ENCODE data around the gene GIGYF2.

Gene GIGYF2

DNA sequence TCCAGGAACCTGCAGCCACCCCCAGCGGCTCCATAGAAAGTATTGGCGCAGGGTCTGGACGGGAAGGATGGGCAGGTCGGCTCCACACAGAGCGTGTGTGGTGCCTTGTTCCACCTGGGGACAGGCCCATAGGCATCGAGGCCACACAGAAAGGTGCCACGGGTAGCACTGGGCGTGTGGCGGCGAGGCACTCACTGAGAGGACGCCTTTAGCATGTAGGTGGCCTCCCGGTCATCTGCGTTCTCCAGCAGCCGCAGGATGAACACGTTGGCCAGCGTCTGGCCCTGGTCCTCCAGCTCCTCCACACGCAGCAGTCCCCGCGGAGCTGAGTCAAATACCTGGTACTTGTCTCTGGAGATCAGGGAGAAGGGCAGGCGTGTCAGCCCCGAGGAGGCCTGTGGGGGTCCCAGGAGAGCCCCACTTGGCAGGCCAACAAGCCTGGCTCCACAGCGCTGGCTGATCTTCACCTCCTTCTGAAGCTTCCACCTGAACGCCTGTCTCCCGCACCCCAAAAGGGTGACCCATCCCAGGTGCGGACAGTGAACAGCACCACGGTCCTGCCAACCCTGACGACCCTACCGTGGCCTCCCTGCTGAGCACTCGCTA lies 186.1 kb downstream of the GIGYF2 start:
- DNase-seq (ENCODE audit: low read depth) = no peak
- no peak overlapping the region for H3K4me3 ChIP-seq (ENCODE audit: low read length)
- TF ChIP-seq, protein P1, sequence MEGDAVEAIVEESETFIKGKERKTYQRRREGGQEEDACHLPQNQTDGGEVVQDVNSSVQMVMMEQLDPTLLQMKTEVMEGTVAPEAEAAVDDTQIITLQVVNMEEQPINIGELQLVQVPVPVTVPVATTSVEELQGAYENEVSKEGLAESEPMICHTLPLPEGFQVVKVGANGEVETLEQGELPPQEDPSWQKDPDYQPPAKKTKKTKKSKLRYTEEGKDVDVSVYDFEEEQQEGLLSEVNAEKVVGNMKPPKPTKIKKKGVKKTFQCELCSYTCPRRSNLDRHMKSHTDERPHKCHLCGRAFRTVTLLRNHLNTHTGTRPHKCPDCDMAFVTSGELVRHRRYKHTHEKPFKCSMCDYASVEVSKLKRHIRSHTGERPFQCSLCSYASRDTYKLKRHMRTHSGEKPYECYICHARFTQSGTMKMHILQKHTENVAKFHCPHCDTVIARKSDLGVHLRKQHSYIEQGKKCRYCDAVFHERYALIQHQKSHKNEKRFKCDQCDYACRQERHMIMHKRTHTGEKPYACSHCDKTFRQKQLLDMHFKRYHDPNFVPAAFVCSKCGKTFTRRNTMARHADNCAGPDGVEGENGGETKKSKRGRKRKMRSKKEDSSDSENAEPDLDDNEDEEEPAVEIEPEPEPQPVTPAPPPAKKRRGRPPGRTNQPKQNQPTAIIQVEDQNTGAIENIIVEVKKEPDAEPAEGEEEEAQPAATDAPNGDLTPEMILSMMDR (conservative IDR thresholded peaks at IDR 0.05; ENCODE audit: low read depth, low read length) = no peak

DNA sequence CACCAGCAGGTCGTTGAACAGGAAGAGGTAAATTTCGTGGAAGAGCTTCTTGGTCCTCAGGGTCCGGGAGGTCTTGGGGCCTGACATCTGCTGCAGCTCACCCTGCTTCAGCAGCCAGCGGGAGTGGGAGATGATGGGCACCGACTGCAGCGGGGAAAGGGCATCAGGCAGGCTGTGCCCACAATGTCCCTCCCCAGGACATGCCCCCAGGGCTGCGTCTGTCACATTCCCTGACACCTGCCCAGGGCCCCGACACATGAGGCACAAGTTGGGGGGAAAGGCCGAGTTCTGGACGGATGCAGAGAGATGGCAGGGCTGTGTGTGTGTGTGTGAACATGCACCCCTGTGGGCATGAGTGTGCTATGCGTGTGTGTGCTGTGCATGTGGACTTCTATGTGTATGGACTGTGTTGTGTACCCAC lies 186.9 kb downstream of the GIGYF2 start:
- no peak overlapping the region for H3K4me3 ChIP-seq (ENCODE audit: low read length)
- TF ChIP-seq, protein P1 (conservative IDR thresholded peaks at IDR 0.05; ENCODE audit: low read depth, low read length) = no peak
- DNase-seq (ENCODE audit: low read depth) = no peak

DNA sequence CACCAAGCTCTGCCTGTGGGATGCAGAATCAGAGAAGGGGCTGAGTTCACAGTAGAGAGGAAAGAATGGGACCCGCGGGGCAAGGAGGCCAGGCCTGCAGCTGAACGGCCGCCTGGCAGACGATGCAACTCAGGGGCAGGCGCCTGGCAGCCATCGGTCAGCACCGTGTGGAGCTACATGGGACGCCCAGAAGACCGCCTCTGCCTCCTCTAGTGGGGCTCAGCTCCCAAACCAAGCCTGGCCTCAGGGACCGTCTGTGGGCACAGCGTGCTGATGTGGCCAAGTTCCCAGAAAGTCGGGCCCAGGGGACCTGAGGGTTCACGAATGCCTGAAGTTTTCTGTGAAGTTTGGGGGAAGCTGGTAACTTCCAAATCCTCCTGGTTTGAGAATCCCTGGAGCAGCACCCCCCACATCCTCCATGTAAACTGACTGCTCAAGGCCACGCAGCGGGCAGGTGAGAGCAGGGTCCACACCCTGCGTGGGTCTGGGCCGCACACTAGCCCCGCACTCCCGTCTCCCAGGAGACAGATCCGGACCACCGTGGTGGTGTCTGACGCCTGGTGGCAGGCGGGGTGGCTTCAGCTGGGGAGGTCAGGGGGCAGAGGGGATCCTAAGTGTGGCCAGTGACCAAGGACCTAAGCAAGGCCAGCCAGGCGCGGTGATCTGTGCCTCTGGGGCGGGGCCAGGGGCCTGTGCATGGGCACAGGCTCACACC lies 187.6 kb downstream of the GIGYF2 start:
- H3K4me3 ChIP-seq (ENCODE audit: low read length) = no peak overlapping the region
- no peak for DNase-seq (ENCODE audit: low read depth)
- TF ChIP-seq, protein P1 (conservative IDR thresholded peaks at IDR 0.05; ENCODE audit: low read depth, low read length) = no peak

DNA sequence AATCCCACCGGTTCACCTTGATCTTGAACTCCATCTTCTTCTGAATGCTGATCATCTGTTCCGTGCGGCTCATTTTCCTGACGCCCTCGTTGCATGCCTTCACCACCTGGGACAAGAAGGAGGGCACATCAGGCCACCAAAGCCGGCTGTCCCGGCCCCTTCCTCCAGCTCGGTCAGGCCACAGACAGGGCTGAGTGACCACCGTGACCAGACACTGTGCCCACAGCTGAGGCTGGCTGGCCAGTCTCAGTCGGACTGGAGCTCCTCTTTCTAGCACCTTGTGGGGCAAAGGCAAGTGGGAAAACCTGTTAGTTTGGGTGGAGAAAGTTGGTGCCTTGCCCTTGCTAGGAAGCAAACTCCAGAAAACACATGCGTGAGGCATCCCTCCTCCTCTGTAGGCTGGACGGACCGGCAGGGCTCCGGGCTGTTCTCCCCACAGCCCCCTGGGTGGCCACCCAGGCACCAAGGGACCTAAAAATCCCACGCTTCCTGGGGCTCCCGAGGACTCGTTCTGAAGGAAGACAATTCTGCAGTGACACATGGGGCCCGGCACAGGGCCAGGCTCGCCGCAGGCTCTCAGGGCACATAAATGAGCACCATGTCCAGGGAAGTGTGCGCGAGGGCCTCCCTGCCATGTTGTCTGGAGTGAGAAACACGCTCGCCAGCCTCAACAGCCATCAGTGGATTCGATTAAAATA lies 188.3 kb downstream of the GIGYF2 start:
- DNase-seq (ENCODE audit: low read depth) = no peak
- no peak overlapping the region for H3K4me3 ChIP-seq (ENCODE audit: low read length)
- TF ChIP-seq, protein P1 (conservative IDR thresholded peaks at IDR 0.05; ENCODE audit: low read depth, low read length) = no peak

DNA sequence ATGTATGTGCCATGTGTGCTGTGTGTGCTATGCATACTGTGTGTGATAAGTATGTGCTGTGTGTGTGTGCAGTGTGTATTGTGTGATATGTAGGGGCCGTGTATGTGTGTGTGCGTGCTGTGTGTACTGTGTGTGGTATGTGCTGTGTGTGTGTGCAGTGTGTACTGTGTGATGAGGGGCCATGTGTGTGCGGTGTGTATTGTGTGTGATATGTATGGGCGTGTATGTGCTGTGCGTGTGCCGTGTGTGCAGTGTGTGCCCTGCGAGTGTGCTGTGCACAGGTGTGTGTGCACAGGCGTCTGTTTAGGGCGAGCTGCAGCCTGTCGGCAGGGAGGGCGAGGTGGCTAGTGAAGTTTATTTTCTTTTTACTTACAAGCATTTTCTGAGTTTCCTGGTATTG lies 189.0 kb downstream of the GIGYF2 start:
- no peak overlapping the region for H3K4me3 ChIP-seq (ENCODE audit: low read length)
- TF ChIP-seq, protein P1 (conservative IDR thresholded peaks at IDR 0.05; ENCODE audit: low read depth, low read length) = no peak
- no peak for DNase-seq (ENCODE audit: low read depth)

DNA sequence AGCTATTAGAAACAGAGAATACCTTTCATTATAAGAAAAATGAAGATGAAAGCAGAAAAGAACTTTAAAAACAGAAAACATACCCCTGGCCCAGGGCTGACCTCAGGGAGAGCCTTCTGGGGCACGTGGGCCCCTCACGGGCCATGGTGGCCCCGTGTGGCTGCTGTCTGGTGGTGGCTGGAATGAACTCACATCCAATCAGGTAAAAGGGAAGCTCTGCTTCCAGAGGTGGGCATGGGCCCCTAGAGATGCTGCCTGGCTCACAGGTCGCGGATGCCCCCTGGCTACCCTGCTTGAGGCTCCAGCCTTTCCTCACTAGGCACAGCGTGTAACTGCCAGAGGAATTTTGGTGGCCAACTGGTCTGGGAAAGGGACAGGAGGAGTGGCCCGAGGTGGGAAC lies 189.5 kb downstream of the GIGYF2 start:
- DNase-seq (ENCODE audit: low read depth) = no peak
- no peak overlapping the region for H3K4me3 ChIP-seq (ENCODE audit: low read length)
- TF ChIP-seq, protein P1 (conservative IDR thresholded peaks at IDR 0.05; ENCODE audit: low read depth, low read length) = no peak
